SJSA1 (cell line): ENCODE measurements around the gene USP46. TPM values are rescaled to one million over a fixed set of nuclear protein-coding genes. Genes with fewer than 3 reads are reported as not detected.

Source experiments
- DNase-seq, 2 experiments: peaks; one replicate each; pipeline ENCODE4 v3.0.0-alpha.2; 2015 to 2020; ENCODE audit warnings: low spot score in 2 of 2, low read depth in 1 of 2
- H3K27ac ChIP-seq: fragments of 250-450 bp; sonication (Bioruptor Pico); 2 replicates; pipeline ENCODE4 v1.5.1; 2020; ENCODE audit warnings: mild to moderate bottlenecking, moderate library complexity
- H3K27me3 ChIP-seq: fragments of 250-450 bp; sonication (Bioruptor Pico); replicated peaks from 2 replicates; pipeline ENCODE4 v1.5.1; 2020; ENCODE audit warnings: mild to moderate bottlenecking, moderate library complexity
- H3K36me3 ChIP-seq: fragments of 250-450 bp; sonication (Bioruptor Pico); 2 replicates; pipeline ENCODE4 v1.5.1; 2020; ENCODE audit warnings: mild to moderate bottlenecking
- H3K4me1 ChIP-seq: fragments of 250-450 bp; sonication (Bioruptor Pico); replicated peaks from 2 replicates; pipeline ENCODE4 v1.6.1; 2021; ENCODE audit warnings: mild to moderate bottlenecking
- H3K4me3 ChIP-seq: fragments of 250-450 bp; sonication (Bioruptor Pico); 2 replicates; pipeline ENCODE4 v1.5.1; 2020; ENCODE audit warnings: mild to moderate bottlenecking
- H3K9me3 ChIP-seq: fragments of 250-450 bp; sonication (Bioruptor Pico); replicated peaks from 2 replicates; pipeline ENCODE4 v1.5.1; 2020; ENCODE audit warnings: mild to moderate bottlenecking
- total RNA-seq: library from RNA; depleted of rRNA; stranded (reverse); fragments of >200 nt; shearing (Covaris generic); gene quantifications from 2 replicates; pipeline ENCODE4 v1.2.3, GENCODE V29; 2014

The USP46 gene
- total RNA-seq, 1 experiment from 2014 or later, result 20.5 TPM

- peak in 1 of 2 experiments; percentile 93 for DNase-seq
- H3K4me1 ChIP-seq, result peaks cover 55% of the 10 kb centered on the region
- H3K27me3 ChIP-seq, result no peaks in the 10 kb centered on the region
- no peak overlapping the region for H3K4me3 ChIP-seq
- H3K9me3 ChIP-seq, result peaks cover 8% of the 10 kb centered on the region; the same call in 1 of the 2 replicates
- H3K27ac ChIP-seq, result peak overlapping the region; percentile 97
- peaks cover 2% of the 10 kb centered on the region; the same call in 1 of the 2 replicates for H3K36me3 ChIP-seq
Observed at GRCh38 chr4:52572936-52573485, 86.1 kb downstream of the USP46 start.

GRCh38 chr4:52568351-52568750, 90.8 kb downstream of the USP46 start:
- Histone ChIP-seq H3K36me3 (peaks cover 2% of the 10 kb centered on the region; the same call in 1 of the 2 replicates), H3K27ac (no peak overlapping the region), H3K9me3 (peaks cover 8% of the 10 kb centered on the region; the same call in 1 of the 2 replicates), H3K4me3 (no peak overlapping the region), H3K4me1 (peaks cover 56% of the 10 kb centered on the region), H3K27me3 (no peaks in the 10 kb centered on the region)
- no peak for DNase-seq

DNA sequence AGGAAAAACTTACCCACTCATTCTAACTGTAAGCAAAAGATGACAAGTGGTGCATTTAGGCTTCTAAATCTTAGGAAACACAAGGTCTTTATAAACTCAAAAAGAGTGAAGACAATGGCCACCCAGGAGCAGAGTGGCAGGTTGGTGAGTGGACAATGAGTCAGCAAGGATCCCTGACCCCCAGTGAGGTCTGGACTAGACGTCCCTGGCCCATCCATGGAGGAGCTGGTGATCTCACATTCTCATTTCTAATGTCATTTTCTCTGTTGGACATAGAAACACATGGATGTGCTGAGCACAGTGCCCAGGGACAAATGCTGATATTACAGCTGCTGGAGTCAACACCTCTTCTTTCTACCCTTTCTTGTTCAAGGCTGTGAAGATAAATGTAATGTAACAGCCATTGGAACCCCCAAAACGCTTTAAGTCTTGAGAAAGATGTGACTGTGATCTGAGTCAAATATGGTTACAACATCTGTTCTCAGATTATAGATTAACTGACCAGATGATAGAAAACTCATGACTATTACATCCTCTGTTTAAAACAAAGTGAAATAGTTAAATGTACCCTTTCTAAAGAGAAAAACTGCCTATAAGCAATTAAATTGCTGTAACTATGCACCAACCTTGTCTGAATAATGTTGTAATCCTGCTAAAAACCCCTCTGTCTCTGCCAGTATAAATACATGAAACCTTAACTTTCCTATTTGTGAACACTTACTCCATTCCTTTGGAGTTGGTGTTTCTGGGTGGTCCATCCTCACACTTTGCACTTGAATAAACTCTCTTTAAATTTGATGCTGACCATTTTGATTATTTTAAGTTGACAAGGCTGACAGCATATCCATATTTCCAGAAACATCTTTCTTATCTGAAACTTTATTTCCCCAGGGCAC, 92.7 kb downstream of the USP46 start:
- Histone ChIP-seq H3K27ac (peak overlapping the region; percentile 94), H3K36me3 (no peaks in the 10 kb centered on the region), H3K4me1 (peaks cover 38% of the 10 kb centered on the region), H3K27me3 (no peaks in the 10 kb centered on the region), H3K9me3 (no peaks in the 10 kb centered on the region), H3K4me3 (no peak overlapping the region)
- peak; percentile 90 to 92 for DNase-seq

DNA sequence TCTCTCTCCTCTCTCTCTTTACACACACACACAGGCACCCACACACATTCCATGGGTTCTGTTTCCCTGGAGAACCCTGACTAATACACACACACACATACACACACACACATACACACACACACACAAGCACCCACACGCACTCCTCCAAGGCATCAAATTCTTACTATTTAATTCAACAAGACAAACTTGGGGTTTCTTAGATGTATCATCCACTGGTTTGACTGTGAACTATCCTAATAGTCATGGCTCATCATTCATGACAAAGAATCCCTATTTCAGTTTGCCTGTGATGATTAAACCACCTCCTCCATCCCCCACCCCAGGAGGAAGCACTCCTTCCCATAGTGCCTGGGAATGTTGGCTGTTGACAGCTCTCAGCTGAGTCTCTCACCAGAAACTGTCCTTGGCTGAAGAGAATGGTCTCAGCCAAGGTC, 98.2 kb downstream of the USP46 start:
- Histone ChIP-seq H3K27ac (no peak overlapping the region), H3K4me1 (peaks cover 21% of the 10 kb centered on the region), H3K36me3 (no peaks in the 10 kb centered on the region), H3K9me3 (no peaks in the 10 kb centered on the region), H3K27me3 (no peaks in the 10 kb centered on the region), H3K4me3 (no peak overlapping the region)
- no peak for DNase-seq

GRCh38 chr4:52555356-52555716, 103.8 kb downstream of the USP46 start:
- Histone ChIP-seq H3K36me3 (no peaks in the 10 kb centered on the region), H3K9me3 (no peaks in the 10 kb centered on the region), H3K4me3 (no peak overlapping the region), H3K27ac (no peak overlapping the region), H3K4me1 (peaks cover 19% of the 10 kb centered on the region), H3K27me3 (no peaks in the 10 kb centered on the region)
- no peak for DNase-seq

GRCh38 chr4:52554612-52555355, 104.3 kb downstream of the USP46 start:
- no peak overlapping the region for H3K27ac ChIP-seq

DNA sequence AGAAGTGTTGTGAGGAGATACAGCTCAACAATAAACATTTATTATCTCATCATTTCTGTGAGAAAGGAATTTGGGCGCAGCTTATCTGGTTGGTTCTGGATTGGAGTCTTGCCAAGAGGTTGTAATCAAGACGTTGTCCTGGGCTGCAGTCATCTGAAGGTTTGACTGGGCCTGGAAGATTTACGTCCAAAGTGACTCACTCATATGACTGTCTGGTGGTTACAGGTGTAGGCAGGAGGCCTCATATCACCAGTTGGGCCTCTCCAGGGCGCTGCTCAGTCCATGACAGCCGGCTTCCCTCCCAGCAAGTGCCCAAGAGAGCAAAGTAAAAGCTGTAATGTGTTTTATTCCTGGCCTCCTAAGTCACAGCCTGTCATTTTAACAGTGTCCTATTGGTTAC, 106.3 kb downstream of the USP46 start:
- H3K27ac ChIP-seq, result no peak overlapping the region
- no peaks in the 10 kb centered on the region for H3K36me3 ChIP-seq
- no peak for DNase-seq
- H3K9me3 ChIP-seq, result no peaks in the 10 kb centered on the region
- H3K27me3 ChIP-seq, result no peaks in the 10 kb centered on the region
- H3K4me3 ChIP-seq, result no peak overlapping the region
- H3K4me1 ChIP-seq, result peaks cover 25% of the 10 kb centered on the region

More at GRCh38 chr4:52554612-52555355, 104.3 kb downstream of the USP46 start:
- Histone ChIP-seq H3K4me3 (no peak overlapping the region), H3K27me3 (no peaks in the 10 kb centered on the region), H3K36me3 (no peaks in the 10 kb centered on the region), H3K9me3 (no peaks in the 10 kb centered on the region), H3K4me1 (peaks cover 24% of the 10 kb centered on the region)
- DNase-seq, result peak in 1 of 2 experiments; percentile 45

- H3K27ac ChIP-seq, result no peak overlapping the region
- no peaks in the 10 kb centered on the region for H3K36me3 ChIP-seq
- H3K9me3 ChIP-seq, result no peaks in the 10 kb centered on the region
- H3K27me3 ChIP-seq, result no peaks in the 10 kb centered on the region
- H3K4me1 ChIP-seq, result peaks cover 25% of the 10 kb centered on the region
- DNase-seq, result no peak
- H3K4me3 ChIP-seq, result no peak overlapping the region
Observed at GRCh38 chr4:52551487-52551886, 107.6 kb downstream of the USP46 start.

- Histone ChIP-seq H3K4me3 (no peak overlapping the region), H3K9me3 (no peaks in the 10 kb centered on the region), H3K27me3 (no peaks in the 10 kb centered on the region), H3K27ac (no peak overlapping the region), H3K4me1 (peaks cover 24% of the 10 kb centered on the region), H3K36me3 (no peaks in the 10 kb centered on the region)
- no peak for DNase-seq
Observed at GRCh38 chr4:52550186-52550585, 108.9 kb downstream of the USP46 start.

- Histone ChIP-seq H3K4me3 (no peak overlapping the region), H3K27ac (no peak overlapping the region), H3K36me3 (no peaks in the 10 kb centered on the region), H3K4me1 (peaks cover 15% of the 10 kb centered on the region), H3K27me3 (no peaks in the 10 kb centered on the region), H3K9me3 (no peaks in the 10 kb centered on the region)
- DNase-seq, result no peak
Observed at GRCh38 chr4:52548818-52549570, 110.1 kb downstream of the USP46 start.

GRCh38 chr4:52546449-52546848, 112.7 kb downstream of the USP46 start:
- Histone ChIP-seq H3K36me3 (no peaks in the 10 kb centered on the region), H3K4me3 (no peak overlapping the region), H3K4me1 (peaks cover 15% of the 10 kb centered on the region), H3K27ac (no peak overlapping the region), H3K27me3 (no peaks in the 10 kb centered on the region), H3K9me3 (no peaks in the 10 kb centered on the region)
- no peak for DNase-seq

DNA sequence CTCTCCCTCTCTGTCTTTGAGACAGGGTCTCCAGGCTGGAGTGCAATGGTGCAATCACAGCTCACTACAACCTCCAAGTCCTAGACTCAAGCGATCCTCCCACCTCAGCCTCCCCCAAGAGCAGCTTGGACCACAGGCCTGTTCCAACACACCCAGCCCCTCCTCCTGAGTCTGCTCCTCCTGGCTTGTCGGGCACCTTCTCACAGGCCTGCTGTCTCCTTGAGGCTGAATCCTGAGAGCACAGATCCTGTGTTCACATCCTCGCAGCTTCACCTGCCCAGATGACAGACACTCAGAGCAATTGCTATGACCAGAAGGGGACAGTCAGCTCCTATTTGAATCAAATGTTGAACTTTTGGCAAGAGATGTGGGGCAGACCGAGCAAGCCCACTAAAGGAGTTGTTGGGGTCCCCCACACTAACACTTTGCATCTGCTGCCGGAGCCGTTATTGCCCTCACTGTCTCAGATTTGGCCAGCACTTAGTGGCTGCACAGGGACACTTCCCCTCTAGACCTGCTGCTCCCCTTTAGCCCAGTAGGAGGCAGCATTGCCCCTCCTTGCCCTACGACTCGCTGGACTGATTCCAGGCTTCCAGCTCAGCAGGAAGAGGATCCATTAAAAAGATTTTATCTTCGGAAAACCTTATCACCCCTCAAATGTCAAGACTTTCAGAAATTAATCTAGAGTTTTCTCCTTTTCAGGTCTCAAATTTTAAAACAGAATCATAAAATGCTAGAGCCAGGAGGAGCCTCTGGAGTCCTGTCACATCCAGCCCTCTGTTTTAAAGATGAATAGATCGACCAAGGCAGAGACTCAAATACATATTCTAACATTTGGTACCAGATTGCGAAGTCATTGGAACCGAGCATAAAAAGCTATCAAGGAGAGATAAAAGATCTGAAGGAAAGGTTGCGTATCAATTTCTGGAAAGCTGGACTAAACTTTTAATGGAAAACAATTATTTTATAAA, 113.7 kb downstream of the USP46 start:
- no peaks in the 10 kb centered on the region for H3K27me3 ChIP-seq
- no peaks in the 10 kb centered on the region for H3K9me3 ChIP-seq
- H3K4me3 ChIP-seq, result no peak overlapping the region
- no peaks in the 10 kb centered on the region for H3K36me3 ChIP-seq
- peak; percentile 78 to 84 for DNase-seq
- H3K4me1 ChIP-seq, result peaks cover 10% of the 10 kb centered on the region
- no peak overlapping the region for H3K27ac ChIP-seq
